Measurements from ENCODE around the gene DCTN5.
"Not testable (repeated sequence)": the region's sequence is repeated elsewhere in the genome, so short reads cannot be mapped to it uniquely, and the experiment has no call there.

The DCTN5 gene

DNA sequence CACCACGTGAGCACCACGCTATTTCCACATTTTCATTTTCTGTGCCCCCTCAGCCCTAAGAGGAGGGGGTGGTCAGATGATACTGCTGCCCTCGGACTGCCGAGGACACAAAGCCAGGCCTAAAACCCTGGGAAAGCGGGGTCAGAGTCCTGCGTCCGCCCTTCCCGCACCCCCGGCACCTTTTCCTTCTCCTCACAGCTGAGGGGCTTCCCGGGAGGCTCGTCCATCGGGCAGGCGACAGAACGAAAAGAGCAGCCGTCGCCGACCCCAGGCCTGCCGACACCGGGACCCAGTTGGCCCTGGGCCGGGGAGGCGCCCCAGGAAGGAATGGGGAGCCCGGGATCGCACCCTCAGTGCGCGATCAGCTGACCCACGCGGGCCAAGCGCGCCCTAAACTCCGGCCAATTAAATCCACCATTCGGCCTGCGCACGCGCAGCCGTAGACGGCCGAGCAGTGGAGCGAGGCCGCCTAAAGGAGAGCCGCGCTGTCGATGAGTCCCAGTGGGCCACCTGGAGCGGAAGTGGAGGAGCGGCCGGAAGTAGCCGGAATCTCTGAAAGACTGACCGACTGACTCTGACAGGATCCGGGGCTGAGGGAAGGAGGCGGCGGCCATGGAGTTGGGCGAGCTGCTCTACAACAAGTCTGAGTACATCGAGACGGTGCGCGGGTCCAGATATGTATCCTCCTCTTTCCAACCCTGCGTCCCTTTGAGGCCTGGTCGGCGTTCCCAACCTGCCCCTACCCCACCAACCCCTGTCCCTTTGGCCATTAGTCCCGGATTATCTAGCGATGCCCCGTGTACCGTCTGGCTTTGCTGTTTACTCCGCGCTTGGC is at the start of gene DCTN5, which contains the start of gene PALB2:
Gene DCTN5, plus strand, starts transcription at position 536 of the 835 bp plus-strand sequence. Its CDS starts 77 bp downstream, at position 613.
Gene PALB2, minus strand, starts transcription at position 380 of the 835 bp plus-strand sequence. Its CDS starts 153 bp downstream, at position 227.
- peak; percentile 77 to 88 (median 88) for DNase-seq (ENCODE audit: low read depth in 2 of 3, low spot score in 1 of 3)

DNA sequence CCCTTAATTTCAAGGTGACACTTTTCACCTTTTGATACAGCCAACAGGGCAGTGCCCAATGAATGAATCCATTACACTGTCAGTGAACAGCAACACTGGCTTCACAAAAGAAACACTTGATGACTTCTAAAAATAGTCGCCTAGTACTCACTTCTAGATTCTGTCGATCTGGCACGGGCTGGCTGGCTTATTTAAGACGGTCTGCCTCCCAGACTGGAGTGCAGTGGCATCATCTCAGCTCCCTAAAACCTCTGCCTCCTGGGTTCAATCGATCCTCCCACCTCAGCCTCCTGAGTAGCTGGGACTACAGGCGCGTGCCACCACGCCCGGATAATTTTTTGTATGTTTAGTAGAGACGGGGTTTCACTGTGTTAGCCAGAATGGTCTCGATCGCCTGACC is 47.1 kb upstream of the DCTN5 start:
- no peak for DNase-seq (ENCODE audit: low read depth in 2 of 3, low spot score in 1 of 3)

- no peak for DNase-seq (ENCODE audit: low read depth in 2 of 3, low spot score in 1 of 3)
Measured at GRCh38 chr16:23595246-23595950, 45.9 kb upstream of the DCTN5 start.

GRCh38 chr16:23595951-23596720 is 45.1 kb upstream of the DCTN5 start, which contains the start of gene NDUFAB1:
Gene NDUFAB1 (minus strand): TSS chr16:23596316. CDS start chr16:23596290, 26 bp downstream.
- peak; percentile 84 to 92 (median 89) for DNase-seq (ENCODE audit: low read depth in 2 of 3, low spot score in 1 of 3)

- DNase-seq (ENCODE audit: low read depth in 2 of 3, low spot score in 1 of 3): peak in 1 of 3 donors; percentile 8
Measured at GRCh38 chr16:23597003-23597756, 44.1 kb upstream of the DCTN5 start.

DNA sequence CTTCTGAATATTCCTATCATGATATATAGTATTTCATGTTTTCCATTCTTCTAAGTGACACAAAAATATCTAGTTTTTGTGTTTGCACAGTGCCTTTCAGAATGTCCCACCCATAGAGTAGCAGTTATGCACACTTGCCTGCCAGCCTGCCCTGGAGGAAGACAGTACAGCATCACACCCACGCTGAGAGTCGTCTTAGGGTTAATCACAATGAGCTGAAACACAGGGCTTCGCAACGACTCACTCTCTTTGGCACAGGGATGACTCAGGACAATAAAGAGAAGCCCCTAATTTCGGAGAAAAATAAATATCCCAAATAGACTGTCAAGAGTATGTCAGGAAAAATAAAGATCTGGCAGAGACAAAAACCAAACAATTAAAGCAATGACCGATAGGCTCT is 33.5 kb upstream of the DCTN5 start:
- no peak for DNase-seq (ENCODE audit: low read depth in 2 of 3, low spot score in 1 of 3)

GRCh38 chr16:23608194-23608593 is 33.1 kb upstream of the DCTN5 start:
- no peak for DNase-seq (ENCODE audit: low read depth in 2 of 3, low spot score in 1 of 3)

- DNase-seq (ENCODE audit: low read depth in 2 of 3, low spot score in 1 of 3): no peak
Measured at GRCh38 chr16:23609929-23610328, 31.3 kb upstream of the DCTN5 start.

- DNase-seq (ENCODE audit: low read depth in 2 of 3, low spot score in 1 of 3): not testable (repeated sequence)
Measured at GRCh38 chr16:23610905-23611304, 30.4 kb upstream of the DCTN5 start.

GRCh38 chr16:23611936-23612335 is 29.3 kb upstream of the DCTN5 start:
- no peak for DNase-seq (ENCODE audit: low read depth in 2 of 3, low spot score in 1 of 3)

DNA sequence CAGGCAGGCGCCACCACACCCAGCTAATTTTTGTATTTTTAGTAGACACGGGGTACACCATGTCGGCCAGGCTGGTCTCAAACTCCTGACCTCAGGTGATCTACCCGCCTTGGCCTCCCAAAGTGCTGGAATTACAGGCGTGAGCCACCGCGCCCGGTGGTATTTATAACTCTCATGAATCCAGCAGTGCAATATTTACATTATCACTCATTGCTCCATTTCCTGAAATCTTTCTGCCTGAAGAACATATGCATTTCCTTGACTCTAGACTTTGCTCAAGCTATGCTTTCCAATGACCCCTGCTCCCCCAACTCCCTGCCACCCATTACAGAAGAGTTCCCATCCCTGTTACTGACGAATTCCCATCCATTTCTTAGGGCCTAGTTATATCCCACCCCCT is 25.5 kb upstream of the DCTN5 start:
- DNase-seq (ENCODE audit: low read depth in 2 of 3, low spot score in 1 of 3): no peak

DNA sequence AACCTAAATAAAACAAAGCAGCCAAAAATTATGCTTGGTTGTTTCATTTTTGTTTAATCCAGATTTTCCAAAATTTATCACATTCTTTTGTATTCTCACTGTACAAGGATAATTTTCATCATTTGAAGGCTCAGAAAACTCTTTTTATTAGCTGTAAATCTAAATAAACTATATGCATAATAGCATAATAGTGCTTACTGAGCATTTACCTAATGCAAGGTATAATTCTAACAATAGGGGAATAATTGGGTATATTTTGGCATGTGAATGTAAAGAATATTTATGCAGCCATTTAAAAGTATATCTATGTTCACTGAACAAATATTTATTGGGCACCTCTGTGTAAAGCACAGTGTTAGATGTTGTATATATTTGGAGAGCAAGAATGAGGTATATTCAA is 17.2 kb upstream of the DCTN5 start:
- DNase-seq (ENCODE audit: low read depth in 2 of 3, low spot score in 1 of 3): no peak

DNA sequence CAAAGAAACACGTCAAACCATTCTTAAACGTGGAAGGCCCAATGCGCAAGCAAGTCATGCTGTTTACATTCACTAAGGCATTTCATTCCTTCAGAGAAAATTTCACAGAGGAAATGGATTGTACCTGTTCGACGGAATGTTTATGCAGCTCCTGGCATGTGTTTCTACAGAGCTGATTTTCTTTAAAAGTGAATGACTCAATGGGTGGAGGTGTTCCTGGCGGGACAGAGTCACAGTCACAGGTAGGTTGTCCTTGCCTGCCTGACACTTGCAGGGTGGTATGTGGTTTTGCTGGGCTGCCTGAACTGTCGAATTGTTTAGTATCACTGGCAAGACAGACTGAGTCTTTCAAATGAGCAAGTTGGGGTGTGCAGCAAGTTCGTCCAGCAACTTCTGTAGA is 11.8 kb upstream of the DCTN5 start:
- no peak for DNase-seq (ENCODE audit: low read depth in 2 of 3, low spot score in 1 of 3)

GRCh38 chr16:23631874-23632273 is 9.4 kb upstream of the DCTN5 start:
- not testable (repeated sequence) for DNase-seq (ENCODE audit: low read depth in 2 of 3, low spot score in 1 of 3)

DNA sequence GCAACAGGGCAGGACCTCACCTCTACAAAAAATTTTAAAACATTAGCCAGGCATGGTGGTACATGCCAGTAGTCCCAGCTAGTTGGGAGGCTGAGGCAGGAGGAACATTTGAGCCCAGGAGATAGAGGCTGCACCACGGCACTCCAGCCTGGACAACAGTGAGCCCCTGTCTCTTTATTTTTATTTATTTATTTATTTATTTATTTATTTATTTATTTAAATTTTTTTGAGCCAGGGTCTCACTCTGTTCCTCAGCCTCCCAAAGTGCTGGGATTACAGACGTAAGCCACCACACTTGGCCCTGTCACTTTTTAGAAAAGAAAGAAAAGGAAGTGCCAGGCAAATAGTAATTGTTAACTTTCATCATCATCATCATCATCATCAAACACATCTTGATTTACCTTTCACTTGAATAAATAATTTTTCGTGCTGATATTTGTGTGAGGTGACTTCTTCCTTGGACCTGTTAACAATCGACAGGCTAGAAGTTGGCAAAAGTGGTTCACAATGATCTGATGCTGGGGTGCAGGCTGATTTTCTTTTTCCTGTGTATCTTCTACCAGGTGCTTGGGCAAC is 6.7 kb upstream of the DCTN5 start:
- DNase-seq (ENCODE audit: low read depth in 2 of 3, low spot score in 1 of 3): no peak

DNA sequence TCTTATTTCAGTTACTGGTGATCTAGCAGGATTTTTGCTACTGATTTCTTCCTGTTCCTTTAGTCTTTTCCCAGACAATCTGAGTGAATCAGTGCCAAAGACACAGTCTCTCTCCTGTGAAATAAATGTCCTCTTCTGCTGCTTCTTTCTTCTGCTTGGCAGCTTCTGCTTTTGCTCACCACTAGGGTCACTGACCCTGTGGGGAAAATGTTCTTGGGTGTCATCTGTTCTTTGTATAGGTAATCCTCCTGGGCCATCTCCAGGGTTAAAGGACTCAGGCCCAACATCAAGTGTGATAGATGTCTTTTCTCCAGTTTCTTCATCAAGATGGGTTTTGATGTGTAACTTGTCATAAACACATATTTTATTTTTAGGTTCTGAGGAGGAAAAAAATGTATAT is 5.3 kb upstream of the DCTN5 start:
- no peak for DNase-seq (ENCODE audit: low read depth in 2 of 3, low spot score in 1 of 3)

GRCh38 chr16:23640615-23640930 is 693 bp upstream of the DCTN5 start:
- no peak for DNase-seq (ENCODE audit: low read depth in 2 of 3, low spot score in 1 of 3)

DNA sequence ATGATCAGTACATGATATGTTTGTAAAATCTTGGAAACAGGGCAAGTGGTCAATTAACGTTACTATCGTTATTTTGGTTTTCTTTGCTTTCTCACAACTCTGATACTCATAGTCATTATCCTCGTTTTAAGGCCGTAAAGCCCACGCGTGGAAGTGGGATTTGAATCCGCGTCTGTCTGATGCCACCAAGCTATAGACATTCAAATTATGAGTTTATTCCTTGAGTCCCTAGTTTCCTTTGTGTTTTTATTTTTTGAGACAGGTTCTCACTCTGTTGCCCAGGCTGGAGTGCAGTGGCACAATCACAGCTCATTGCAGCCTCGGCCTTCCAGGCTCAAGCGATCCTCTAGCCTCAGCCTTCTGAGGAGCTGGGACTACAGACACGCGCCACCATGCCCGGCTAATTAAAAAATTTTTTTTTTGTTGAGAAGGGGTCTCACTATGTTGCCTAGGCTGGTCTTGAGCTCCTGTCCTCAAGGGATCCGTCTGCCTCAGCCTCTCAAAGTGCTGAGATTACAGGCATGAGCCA is 1.0 kb downstream of the DCTN5 start:
- no peak for DNase-seq (ENCODE audit: low read depth in 2 of 3, low spot score in 1 of 3)

- no peak for DNase-seq (ENCODE audit: low read depth in 2 of 3, low spot score in 1 of 3)
Measured at GRCh38 chr16:23650674-23651416, 9.6 kb downstream of the DCTN5 start.
